Liver (tissue), 9 donors: ENCODE data around the gene GABRE. TPM values are rescaled to one million over a fixed set of nuclear protein-coding genes. Genes with fewer than 3 reads are reported as not detected.

ENCODE experiments used
- DNase-seq: peaks from one replicate; pipeline ENCODE4 v3.0.0-alpha.2; 2017; ENCODE audit warnings: low spot score
- H3K27ac ChIP-seq, 2 donors: one replicate each; pipeline ENCODE4 v1.7.0; 2013; ENCODE audit warnings: inconsistent platforms in 2 of 2, low read length in 2 of 2, control low read depth in 1 of 2, low read depth in 1 of 2, mild to moderate bottlenecking in 1 of 2
- H3K27me3 ChIP-seq, 4 donors: one replicate each; pipeline versions ENCODE4 v1.6.1 to v1.7.0; 2013; ENCODE audit warnings: low read length in 3 of 4, inconsistent platforms in 1 of 4, mild to moderate bottlenecking in 1 of 4, moderate library complexity in 1 of 4; ENCODE audit not compliant: control insufficient read depth in 4 of 4, insufficient read depth in 4 of 4
- H3K36me3 ChIP-seq, 4 donors: one replicate each; pipeline versions ENCODE4 v1.6.1 to v1.7.0; 2013; ENCODE audit warnings: low read length in 3 of 4, mild to moderate bottlenecking in 3 of 4, low read depth in 1 of 4, moderate library complexity in 1 of 4; ENCODE audit not compliant: control insufficient read depth in 4 of 4, insufficient read depth in 3 of 4
- H3K4me1 ChIP-seq, 4 donors: one replicate each; pipeline versions ENCODE4 v1.6.1 to v1.7.0; 2013; ENCODE audit warnings: low read length in 3 of 4, mild to moderate bottlenecking in 3 of 4, moderate library complexity in 1 of 4; ENCODE audit not compliant: control insufficient read depth in 4 of 4, insufficient read depth in 4 of 4
- H3K4me3 ChIP-seq, 3 donors: one replicate each; pipeline versions ENCODE4 v1.6.1 to v1.7.0; 2013; ENCODE audit warnings: low read length in 3 of 3, control low read depth in 1 of 3, low read depth in 1 of 3, mild to moderate bottlenecking in 1 of 3
- H3K9ac ChIP-seq, 2 donors: one replicate each; pipeline ENCODE4 v1.7.0; 2013; ENCODE audit warnings: low read length in 2 of 2, mild to moderate bottlenecking in 2 of 2, moderate library complexity in 2 of 2, control low read depth in 1 of 2, low read depth in 1 of 2
- H3K9me3 ChIP-seq, 4 donors: one replicate each; pipeline versions ENCODE4 v1.6.1 to v1.7.0; 2013; ENCODE audit warnings: low read length in 3 of 4; ENCODE audit not compliant: control insufficient read depth in 4 of 4
- ATF3 ChIP-seq: IDR thresholded peaks from 2 replicates; pipeline ENCODE4 v1.6.1; 2016; ENCODE audit warnings: antibody characterized with exemption
- CTCF ChIP-seq: fragments of 150-350 bp; IDR thresholded peaks from 2 replicates; pipeline ENCODE4 v1.5.1; 2017; ENCODE audit warnings: improper control_type of control experiment, low read depth, low read length; ENCODE audit not compliant: missing input control
- EGR1 ChIP-seq, 2 donors: IDR thresholded peaks; 2 replicates each; pipeline ENCODE4 v1.6.1; 2016 to 2018; ENCODE audit warnings: antibody characterized with exemption in 2 of 2, low read depth in 2 of 2
- FOXA1 ChIP-seq: IDR thresholded peaks from 2 replicates; pipeline ENCODE4 v1.6.1; 2016; ENCODE audit warnings: antibody characterized with exemption
- FOXA2 ChIP-seq: IDR thresholded peaks from 2 replicates; pipeline ENCODE4 v1.6.1; 2016; ENCODE audit warnings: antibody characterized with exemption
- GABPA ChIP-seq, 2 donors: IDR thresholded peaks in 1 of 2; conservative IDR thresholded peaks in 1 of 2; 2 replicates each; pipeline ENCODE4 v1.6.1; 2016; ENCODE audit warnings: antibody characterized with exemption in 2 of 2, mild to moderate bottlenecking in 1 of 2, moderate library complexity in 1 of 2
- HNF4A ChIP-seq, 2 donors: conservative IDR thresholded peaks; 2 replicates each; pipeline ENCODE4 v1.6.1; 2016; ENCODE audit warnings: antibody characterized with exemption in 2 of 2, mild to moderate bottlenecking in 2 of 2
- HNF4G ChIP-seq: IDR thresholded peaks from 2 replicates; pipeline ENCODE4 v1.6.1; 2016; ENCODE audit warnings: antibody characterized with exemption
- JUND ChIP-seq, 2 donors: IDR thresholded peaks; 2 replicates each; pipeline ENCODE4 v1.6.1; 2016; ENCODE audit warnings: antibody characterized with exemption in 2 of 2
- MAX ChIP-seq: IDR thresholded peaks from 2 replicates; pipeline ENCODE4 v1.6.1; 2016; ENCODE audit warnings: antibody characterized with exemption
- NR2F2 ChIP-seq: IDR thresholded peaks from 2 replicates; pipeline ENCODE4 v1.6.1; 2016; ENCODE audit warnings: antibody characterized with exemption
- RAD21 ChIP-seq, 2 donors: IDR thresholded peaks; 2 replicates each; pipeline ENCODE4 v1.6.1; 2016; ENCODE audit warnings: antibody characterized with exemption in 2 of 2, mild to moderate bottlenecking in 2 of 2
- REST ChIP-seq: IDR thresholded peaks from 2 replicates; pipeline ENCODE4 v1.6.1; 2016; ENCODE audit warnings: antibody characterized with exemption, mild to moderate bottlenecking
- RXRA ChIP-seq, 2 donors: IDR thresholded peaks; 2 replicates each; pipeline ENCODE4 v1.6.1; 2017 to 2018; ENCODE audit warnings: antibody characterized with exemption in 2 of 2, mild to moderate bottlenecking in 1 of 2
- SP1 ChIP-seq: IDR thresholded peaks from 2 replicates; pipeline ENCODE4 v1.6.1; 2018; ENCODE audit warnings: antibody characterized with exemption, mild to moderate bottlenecking
- TAF1 ChIP-seq: conservative IDR thresholded peaks from 2 replicates; pipeline ENCODE4 v1.6.1; 2016; ENCODE audit warnings: antibody characterized with exemption, mild to moderate bottlenecking
- YY1 ChIP-seq: IDR thresholded peaks from 2 replicates; pipeline ENCODE4 v1.6.1; 2016; ENCODE audit warnings: antibody characterized with exemption, mild to moderate bottlenecking
- ZBTB33 ChIP-seq: IDR thresholded peaks from 2 replicates; pipeline ENCODE4 v1.6.1; 2016; ENCODE audit warnings: antibody characterized with exemption
- WGBS: extraction: QIAGEN DNeasy Blood & Tissue Kit; methylation state at CpG from one replicate; pipeline ENCODE4 v1.1.7; 2013; 5-methylcytosine and 5-hydroxymethylcytosine counted together
- polyA plus RNA-seq, 2 donors: library from polyadenylated mRNA; stranded (reverse) in 1 of 2; unstranded in 1 of 2; fragments of 200-250 nt in 1 of 2; fragments of >200 nt in 1 of 2; fragmentation: Nextera tagmentation in 1 of 2; extraction: Ambion mirVana in 1 of 2; gene quantifications; one replicate each; pipeline versions ENCODE4 v1.2.1 to v1.2.3, GENCODE V29; 2013 to 2015
- total RNA-seq, 2 donors: library from RNA; depleted of rRNA; stranded (reverse); fragments of >200 nt; gene quantifications; one replicate each; pipeline ENCODE4 v1.2.3, GENCODE V29; 2014
- donor health status: healthy.
- donor health status: healthy.
- donor health status: healthy.
- donor health status: healthy.
- donor health status: healthy.

Gene GABRE
- total and polyA plus RNA-seq, 4 donors = 0.49 to 4.9 (median 0.64) TPM

- Histone ChIP-seq H3K9ac (no peak overlapping the region), H3K4me1 (no peaks in the 10 kb centered on the region), H3K4me3 (no peak overlapping the region), H3K27ac (no peak overlapping the region), H3K27me3 (peaks cover 0 to 4% (median 0%) of the 10 kb centered on the region in 4 donors), H3K36me3 (no peaks in the 10 kb centered on the region), H3K9me3 (no peaks in the 10 kb centered on the region)
- DNase-seq = no peak
- WGBS = 67% methylated on average over 4 of the region's 4 CpGs
- TF ChIP-seq RAD21 (IDR thresholded peaks at IDR 0.05) (no peak), RXRA (IDR thresholded peaks at IDR 0.05) (no peak), SP1 (no peak), FOXA2 (no peak), HNF4A (conservative IDR thresholded peaks at IDR 0.05) (no peak), ZBTB33 (no peak), TAF1 (no peak), CTCF (no peak), YY1 (no peak), GABPA (IDR thresholded peaks at IDR 0.05 in 1 of 2, conservative IDR thresholded peaks at IDR 0.05 in 1 of 2) (no peak), EGR1 (IDR thresholded peaks at IDR 0.05; ENCODE audit: low read depth in 2 of 2) (no peak), MAX (no peak), JUND (IDR thresholded peaks at IDR 0.05) (no peak), REST (no peak), HNF4G (no peak), ATF3 (no peak), FOXA1 (no peak)
These were observed 10.4 kb upstream of the GABRE start for GRCh38 chrX:151984902-151985301.

- no peak overlapping the region for H3K4me3 ChIP-seq
- TF ChIP-seq HNF4G (no peak), CTCF (no peak), HNF4A (conservative IDR thresholded peaks at IDR 0.05) (no peak), EGR1 (IDR thresholded peaks at IDR 0.05; ENCODE audit: low read depth in 2 of 2) (no peak), SP1 (no peak), MAX (no peak), ATF3 (no peak), RAD21 (IDR thresholded peaks at IDR 0.05) (no peak), YY1 (no peak), FOXA2 (no peak), JUND (IDR thresholded peaks at IDR 0.05) (no peak), ZBTB33 (no peak), NR2F2 (no peak), TAF1 (no peak)
- H3K27me3 ChIP-seq = peaks cover 0 to 4% (median 0%) of the 10 kb centered on the region in 4 donors
- 43% methylated on average over 3 of the region's 3 CpGs for WGBS
- no peak for DNase-seq
- no peak overlapping the region for H3K9ac ChIP-seq
- H3K4me1 ChIP-seq = no peaks in the 10 kb centered on the region
- H3K36me3 ChIP-seq = no peaks in the 10 kb centered on the region
- no peak overlapping the region for H3K27ac ChIP-seq
- no peaks in the 10 kb centered on the region for H3K9me3 ChIP-seq
These were observed 9.9 kb upstream of the GABRE start for GRCh38 chrX:151984328-151984727.
